GM21367 (cell line): ENCODE measurements around the gene SH3RF3.

Experiments
- ATAC-seq: cut with Tn5 transposase; IDR thresholded peaks from one replicate; pipeline ENCODE4 v1.9.1; 2021; ENCODE audit not compliant: unreplicated experiment

The SH3RF3 gene

DNA sequence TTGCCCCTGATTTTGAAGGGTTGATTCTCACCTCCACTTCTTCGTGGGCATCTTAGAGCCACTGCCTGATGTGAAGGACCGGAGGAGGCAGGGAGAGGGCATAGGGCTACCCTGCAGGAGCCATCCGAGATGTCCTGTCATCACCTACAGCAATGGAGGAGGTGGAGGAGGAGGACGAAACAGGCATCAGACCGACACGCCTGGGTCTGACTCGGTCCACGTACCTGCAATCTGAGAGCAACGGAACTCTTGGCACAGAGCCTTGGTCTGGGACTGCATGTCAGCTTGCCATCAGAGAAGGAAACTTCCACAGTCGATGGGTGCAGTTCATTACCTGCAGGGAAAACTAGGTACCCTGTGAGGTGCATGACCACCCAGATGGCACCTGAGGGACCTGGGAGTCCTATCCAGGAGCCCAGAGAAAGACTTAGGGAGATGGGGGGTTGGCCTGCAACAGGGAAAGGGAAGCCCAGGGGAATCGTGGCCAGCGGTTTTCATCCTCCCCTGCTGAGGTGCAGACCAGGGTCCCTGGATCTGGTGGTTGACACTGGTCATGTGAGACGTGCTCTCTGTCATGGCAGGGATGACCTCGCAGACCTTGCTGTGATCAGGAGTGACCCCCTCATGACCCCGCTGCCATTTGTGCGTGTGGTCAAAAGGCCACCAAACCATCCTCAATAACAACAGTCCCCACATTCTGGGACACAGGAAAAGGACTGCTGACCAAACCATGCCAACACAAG is 293.9 kb downstream of the SH3RF3 start:
- no peak for ATAC-seq

DNA sequence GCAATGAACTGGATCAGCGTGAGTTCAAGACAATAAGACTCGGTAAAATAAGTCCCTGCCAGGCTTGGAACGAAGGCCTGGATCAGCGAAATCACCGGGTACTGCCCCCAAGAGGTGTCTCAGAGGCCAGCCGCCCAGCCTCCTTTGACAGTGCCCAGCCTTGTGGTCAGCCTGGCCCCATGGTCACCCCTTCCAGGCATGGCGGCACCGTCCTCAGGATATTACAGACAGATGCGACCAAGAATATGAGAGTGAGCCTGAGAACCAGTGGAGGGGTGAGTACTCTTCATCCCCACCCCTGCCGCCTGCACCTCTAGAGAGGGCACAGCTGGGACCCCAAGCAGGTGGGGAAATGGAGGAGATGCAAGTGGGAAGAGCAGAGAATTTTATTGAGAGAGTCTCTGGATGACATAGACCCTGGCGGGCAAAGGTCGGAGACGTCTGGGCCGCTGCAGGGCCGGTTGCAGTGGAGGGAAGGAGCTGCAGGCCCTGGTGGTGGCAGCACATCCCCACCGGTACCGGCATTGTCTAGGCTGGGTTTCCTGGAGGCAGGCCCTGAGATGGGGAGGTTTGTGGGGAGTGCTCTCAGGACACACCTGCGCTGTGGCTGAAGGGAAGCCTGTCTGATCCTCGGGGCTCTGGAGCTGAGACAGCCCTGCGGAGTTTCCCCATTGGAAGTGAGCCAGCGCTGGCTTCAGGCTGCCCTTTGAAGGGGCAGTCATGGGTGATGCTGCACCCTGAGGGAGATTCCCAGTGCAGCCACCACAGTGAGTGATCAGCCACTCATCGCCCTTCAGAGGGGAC is 294.8 kb downstream of the SH3RF3 start:
- ATAC-seq, result no peak

DNA sequence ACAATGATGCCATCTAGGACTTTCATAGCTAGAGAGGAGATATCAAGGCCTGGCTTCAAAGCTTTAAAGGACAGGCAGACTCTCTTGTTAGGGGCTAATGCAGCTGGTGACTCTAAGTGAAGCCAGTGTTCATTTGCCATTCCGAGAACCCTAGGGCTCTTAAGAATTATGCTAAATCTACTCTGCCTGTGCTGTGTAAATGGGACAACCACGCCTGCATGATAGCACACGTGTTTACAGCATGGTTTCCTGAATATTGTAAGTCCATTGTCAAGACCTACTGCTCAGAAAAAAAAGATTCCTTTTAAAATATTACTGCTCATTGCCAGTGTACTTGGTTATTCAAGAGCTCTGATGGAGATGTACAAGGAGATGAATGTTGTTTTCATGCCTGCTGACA is 296.4 kb downstream of the SH3RF3 start:
- ATAC-seq, result no peak

DNA sequence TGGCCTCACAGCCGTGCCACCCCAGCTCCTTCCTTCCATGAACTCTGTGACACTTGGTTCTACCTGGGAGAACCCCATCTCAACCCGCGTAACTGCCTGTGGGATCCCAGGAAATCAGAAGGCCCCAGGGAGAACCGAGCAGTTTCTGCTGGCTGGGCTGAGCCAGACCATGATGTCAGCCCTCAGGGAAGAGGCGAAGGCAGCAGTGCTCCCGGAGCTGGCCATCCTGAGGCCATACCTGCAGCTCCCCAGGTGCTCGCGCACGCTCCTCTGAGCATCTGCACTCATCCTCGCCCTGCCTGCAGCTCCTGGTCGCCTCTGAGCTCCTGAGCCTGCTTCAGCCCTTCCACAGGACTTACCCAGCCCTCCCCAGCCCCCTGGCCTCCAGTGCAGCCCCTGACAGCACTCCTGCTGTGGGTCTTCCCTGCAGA is 298.7 kb downstream of the SH3RF3 start:
- no peak for ATAC-seq

- ATAC-seq, result no peak
Observed at GRCh38 chr2:109428281-109428680, 299.3 kb downstream of the SH3RF3 start.

DNA sequence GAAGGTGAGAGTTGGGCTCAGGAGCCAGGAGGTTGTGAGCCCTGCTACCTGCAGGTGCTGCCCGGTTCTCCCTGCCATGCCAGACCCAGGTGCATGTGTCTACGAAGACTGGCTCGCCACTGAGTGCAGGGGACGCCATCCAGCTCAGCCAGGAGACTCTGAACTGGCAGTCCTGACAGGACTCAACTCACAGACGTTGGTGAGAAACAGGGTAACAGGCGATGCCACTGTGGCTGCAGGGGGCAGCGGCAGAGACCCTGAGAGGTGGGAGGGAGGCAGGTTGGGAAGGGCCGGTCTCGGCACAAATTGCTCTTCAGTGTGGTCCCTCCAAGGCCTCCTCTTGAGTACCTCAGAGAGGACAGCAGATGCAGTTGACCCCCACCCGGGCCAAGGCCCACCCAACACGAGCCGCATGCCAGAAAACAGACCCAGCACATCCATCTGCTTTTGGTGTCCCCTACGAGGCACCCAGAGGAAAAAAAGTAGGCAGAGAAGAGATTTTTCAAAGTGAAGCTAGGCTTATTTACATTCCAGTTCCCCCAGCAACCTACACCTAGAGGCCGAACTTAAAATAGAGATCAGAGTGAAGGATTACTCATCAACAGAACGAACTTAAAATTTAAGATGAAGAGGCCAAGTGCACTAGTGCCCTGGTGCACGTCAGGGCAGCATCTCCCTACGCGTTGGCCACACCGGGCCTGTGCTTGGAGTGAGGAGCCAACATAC is 300.0 kb downstream of the SH3RF3 start:
- ATAC-seq, result no peak

DNA sequence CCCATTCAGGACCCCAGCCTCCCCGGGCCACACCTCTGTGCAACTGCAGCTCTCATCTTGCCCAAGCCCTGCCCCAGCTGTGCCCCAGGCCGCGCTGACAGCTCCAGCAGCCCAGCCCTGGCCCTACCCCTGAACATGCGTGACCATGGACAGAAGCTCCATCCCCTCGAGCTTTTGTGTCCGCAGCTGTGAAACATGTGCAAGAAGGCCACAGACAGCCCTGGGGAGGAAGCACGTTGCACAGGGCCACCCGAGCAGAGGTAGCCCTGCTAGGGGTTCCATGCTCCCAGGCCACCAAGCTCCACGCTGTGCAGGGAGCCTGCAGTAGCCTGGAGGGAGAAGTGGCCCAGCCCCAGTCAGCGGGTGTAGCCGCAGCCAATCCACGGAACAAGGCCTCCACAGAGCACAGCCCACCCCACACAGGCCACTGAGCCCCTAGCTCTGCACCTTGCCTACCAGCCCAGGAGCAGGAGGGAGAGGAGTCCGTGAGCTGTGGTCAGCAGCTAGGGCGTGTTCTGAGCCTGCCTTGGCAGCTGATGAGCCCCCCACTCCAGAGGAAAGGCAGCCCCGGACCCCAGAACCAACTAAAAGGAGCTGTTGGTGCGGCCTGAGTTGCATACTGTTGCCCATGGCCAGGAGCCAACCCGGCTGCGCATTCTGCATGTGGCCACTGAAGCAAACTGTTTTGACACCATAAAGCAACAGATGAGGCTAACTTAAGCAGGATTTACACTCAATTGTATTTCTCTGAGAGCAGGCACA is 300.7 kb downstream of the SH3RF3 start:
- no peak for ATAC-seq

DNA sequence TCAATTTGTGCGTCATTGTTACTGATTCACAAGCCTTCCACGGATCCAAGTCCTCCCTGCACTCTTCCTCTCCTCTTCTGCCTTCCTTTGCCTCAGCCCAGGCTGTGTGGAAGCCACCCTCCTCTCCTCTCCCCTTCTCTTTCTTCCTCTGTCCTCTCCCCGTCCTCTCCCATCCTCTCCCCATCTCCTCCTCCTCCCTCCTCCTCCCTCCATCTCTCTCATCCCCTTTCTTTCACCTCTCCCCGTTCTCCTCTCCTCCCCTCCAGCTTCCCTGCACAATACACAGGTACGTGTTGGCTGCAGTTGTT is 301.3 kb downstream of the SH3RF3 start:
- no peak for ATAC-seq

- ATAC-seq, result no peak
Observed at GRCh38 chr2:109432421-109432820, 303.4 kb downstream of the SH3RF3 start.

- no peak for ATAC-seq
Observed at GRCh38 chr2:109433486-109433885, 304.5 kb downstream of the SH3RF3 start.

DNA sequence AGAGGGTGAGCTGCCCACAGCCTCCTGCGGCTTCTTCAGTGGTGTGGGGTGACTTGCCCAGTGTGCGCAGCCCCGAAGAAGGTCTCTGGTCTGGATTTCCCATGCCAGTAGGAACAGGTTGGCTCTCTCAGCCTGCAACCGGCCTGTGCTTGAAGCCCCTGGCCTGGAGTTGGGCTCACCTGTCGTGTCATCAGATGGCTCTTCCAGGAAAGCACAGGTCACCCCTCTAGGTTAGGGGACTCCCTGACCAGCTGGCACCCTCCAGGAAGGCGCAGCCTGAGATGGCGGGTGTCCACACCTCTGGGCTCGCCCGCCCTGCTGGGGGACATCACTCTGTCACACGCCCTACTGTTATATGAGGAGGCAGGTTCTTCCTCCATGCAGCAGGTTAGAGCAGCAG is 304.9 kb downstream of the SH3RF3 start:
- no peak for ATAC-seq

DNA sequence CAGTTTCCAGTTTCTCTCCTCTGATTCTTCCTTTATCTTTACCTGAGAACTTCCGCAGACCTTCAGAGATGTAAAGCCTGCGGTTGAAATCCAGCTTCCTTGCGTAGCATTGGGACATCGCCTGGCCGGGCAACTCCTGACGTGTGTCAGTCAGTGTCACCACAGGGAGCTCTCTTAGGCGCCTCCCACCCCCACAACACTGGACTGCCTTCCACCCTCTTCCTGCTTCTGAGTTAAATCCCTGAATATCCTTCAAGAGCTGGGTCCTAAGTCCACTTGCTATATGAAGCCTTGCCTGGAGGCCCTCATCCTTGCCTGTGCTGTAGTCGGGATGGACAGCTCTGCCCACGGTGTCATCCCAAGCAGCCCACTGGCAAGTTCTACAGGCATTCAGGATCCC is 305.3 kb downstream of the SH3RF3 start:
- no peak for ATAC-seq

GRCh38 chr2:109435066-109435690 is 306.2 kb downstream of the SH3RF3 start:
- ATAC-seq, result no peak

- no peak for ATAC-seq
Observed at GRCh38 chr2:109435901-109436598, 307.0 kb downstream of the SH3RF3 start.

GRCh38 chr2:109436610-109437225 is 307.7 kb downstream of the SH3RF3 start:
- no peak for ATAC-seq

- no peak for ATAC-seq
Observed at GRCh38 chr2:109437325-109438090, 308.5 kb downstream of the SH3RF3 start.

DNA sequence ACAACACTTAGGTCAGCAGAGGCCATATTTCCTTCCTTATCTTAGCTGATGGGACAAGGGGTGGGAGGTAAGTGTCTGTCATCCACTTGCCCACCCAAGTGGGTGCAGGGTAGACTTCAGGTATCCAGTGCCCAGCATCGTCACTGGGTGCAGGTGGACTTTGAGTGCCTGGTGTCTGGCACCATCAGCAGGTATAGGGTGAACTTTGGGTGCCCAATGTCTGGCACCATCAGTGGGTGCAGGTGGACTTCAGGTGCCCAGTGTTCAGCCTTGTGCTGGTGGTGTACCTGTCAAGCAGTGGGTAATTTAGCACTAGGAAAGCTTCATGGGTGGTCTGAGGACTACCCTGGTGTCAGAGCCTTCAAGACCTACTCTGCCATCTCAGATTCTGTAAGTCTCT is 309.1 kb downstream of the SH3RF3 start:
- no peak for ATAC-seq

- no peak for ATAC-seq
Observed at GRCh38 chr2:109438773-109439389, 309.9 kb downstream of the SH3RF3 start.

GRCh38 chr2:109439390-109439786 is 310.4 kb downstream of the SH3RF3 start:
- ATAC-seq, result no peak
